Astrocyte of the cerebellum (primary cell): ENCODE data around the gene C12orf42.

ENCODE experiments used
- DNase-seq: peaks from one replicate; pipeline ENCODE4 v3.0.0-alpha.2; 2011; ENCODE audit warnings: low read depth
- H3K4me3 ChIP-seq: 2 replicates; pipeline ENCODE4 v1.5.1; 2011; ENCODE audit warnings: mild to moderate bottlenecking, low read depth, low read length, moderate library complexity
- CTCF ChIP-seq: IDR thresholded peaks from 2 replicates; pipeline ENCODE4 v1.5.1; 2012; ENCODE audit warnings: low read length, low read depth, moderate library complexity, mild to moderate bottlenecking; ENCODE audit errors: missing control alignments
- in situ Hi-C: cut with HindIII; loops from 2 replicates; pipeline ENCODE4 v1.10.0; 2017; ENCODE audit warnings: low sequenced_read_pairs

The C12orf42 gene

GRCh38 chr12:103495469-103496456 lies at the start of gene C12orf42:
C12orf42 (minus strand) TSS chr12:103495968; CDS start chr12:103478426, 17,542 bp downstream.
- peak; percentile 47 for TF ChIP-seq CTCF
- DNase-seq: no peak
- in situ Hi-C loops: no loop called here
- peak within 1 kb of the TSS; percentile 26 for H3K4me3 ChIP-seq

- no peak for TF ChIP-seq CTCF
- DNase-seq: no peak
- in situ Hi-C loops: no loop called here
- no peak overlapping the region for H3K4me3 ChIP-seq
Observed at GRCh38 chr12:103542078-103542477, 46.3 kb upstream of the C12orf42 start.

GRCh38 chr12:103540319-103540718 lies 44.6 kb upstream of the C12orf42 start:
- in situ Hi-C loops: no loop called here
- H3K4me3 ChIP-seq: no peak overlapping the region
- no peak for TF ChIP-seq CTCF
- no peak for DNase-seq

- H3K4me3 ChIP-seq: no peak overlapping the region
- in situ Hi-C loops: no loop called here
- no peak for DNase-seq
- TF ChIP-seq CTCF: no peak
Observed at GRCh38 chr12:103538397-103538796, 42.6 kb upstream of the C12orf42 start.

- TF ChIP-seq CTCF: no peak
- no peak overlapping the region for H3K4me3 ChIP-seq
- DNase-seq: no peak
- in situ Hi-C loops: no loop called here
Observed at GRCh38 chr12:103530307-103531066, 34.7 kb upstream of the C12orf42 start.

- no peak for DNase-seq
- in situ Hi-C loops: no loop called here
- H3K4me3 ChIP-seq: no peak overlapping the region
- no peak for TF ChIP-seq CTCF
Observed at GRCh38 chr12:103529306-103529705, 33.5 kb upstream of the C12orf42 start.
